OCI-LY1 (cell line): ENCODE results near the gene MALT1.
"Not testable (repeated sequence)": the region's sequence is repeated elsewhere in the genome, so short reads cannot be mapped to it uniquely, and the experiment has no call there.

Experiments
- H2AFZ ChIP-seq: fragments of 200-600 bp; sonication (generic), shearing (Covaris generic); 2 replicates; pipeline ENCODE4 v1.6.0; 2014; ENCODE audit warnings: antibody characterized with exemption, mild to moderate bottlenecking, low read length
- H3F3A ChIP-seq: fragments of 200-600 bp; sonication (generic), shearing (Covaris generic); 2 replicates; pipeline ENCODE4 v1.6.0; 2014; ENCODE audit warnings: mild to moderate bottlenecking, antibody characterized with exemption, low read length, moderate library complexity; ENCODE audit not compliant: insufficient read depth
- H3K27ac ChIP-seq: fragments of 200-600 bp; sonication (generic); 2 replicates; pipeline ENCODE4 v1.5.1; 2014; ENCODE audit warnings: low read length, mixed run types, mild to moderate bottlenecking, low read depth; ENCODE audit not compliant: poor library complexity, severe bottlenecking
- H3K27me3 ChIP-seq: fragments of 200-600 bp; sonication (generic); 2 replicates; pipeline ENCODE4 v1.6.0; 2014; ENCODE audit warnings: antibody characterized with exemption, mild to moderate bottlenecking, low read length, moderate library complexity; ENCODE audit not compliant: insufficient read depth
- H3K36me3 ChIP-seq: fragments of 200-600 bp; sonication (generic); 2 replicates; pipeline ENCODE4 v1.6.1; 2014; ENCODE audit warnings: mild to moderate bottlenecking, antibody characterized with exemption, low read length, moderate library complexity, mixed read lengths; ENCODE audit not compliant: insufficient read depth
- H3K4me1 ChIP-seq: fragments of 200-600 bp; sonication (generic); 2 replicates; pipeline ENCODE4 v1.5.1; 2014; ENCODE audit warnings: mild to moderate bottlenecking, low read length, moderate library complexity; ENCODE audit not compliant: insufficient read depth, severe bottlenecking
- H3K4me2 ChIP-seq: fragments of 200-600 bp; sonication (generic), shearing (Covaris generic); 2 replicates; pipeline ENCODE4 v1.6.1; 2014; ENCODE audit warnings: low read length
- H3K4me3 ChIP-seq: fragments of 200-600 bp; sonication (generic); 2 replicates; pipeline ENCODE4 v1.5.1; 2014; ENCODE audit warnings: low read length, low read depth, mild to moderate bottlenecking, mixed read lengths; ENCODE audit not compliant: poor library complexity, severe bottlenecking
- H3K79me2 ChIP-seq: fragments of 200-600 bp; shearing (Covaris generic); 2 replicates; pipeline ENCODE4 v1.6.1; 2016; ENCODE audit warnings: mixed run types, low read length, mixed read lengths; ENCODE audit not compliant: insufficient read depth
- H3K9ac ChIP-seq: fragments of 200-600 bp; sonication (generic), shearing (Covaris generic); 2 replicates; pipeline ENCODE4 v1.6.1; 2014; ENCODE audit warnings: mild to moderate bottlenecking, low read length, mixed read lengths
- H3K9me2 ChIP-seq: fragments of 200-600 bp; sonication (generic), shearing (Covaris generic); 2 replicates; pipeline ENCODE4 v1.6.1; 2014; ENCODE audit warnings: low read depth, mild to moderate bottlenecking, low read length, mixed read lengths
- H3K9me3 ChIP-seq: fragments of 200-600 bp; shearing (Covaris generic); 2 replicates; pipeline ENCODE4 v1.6.1; 2014; ENCODE audit warnings: low read length, mixed read lengths
- H4K20me1 ChIP-seq: fragments of 200-600 bp; sonication (generic), shearing (Covaris generic); 2 replicates; pipeline ENCODE4 v1.6.0; 2016; ENCODE audit warnings: mild to moderate bottlenecking, low read length; ENCODE audit not compliant: insufficient read depth
- CTCF ChIP-seq: fragments of 200-600 bp; sonication (generic), shearing (Covaris generic); IDR thresholded peaks from 2 replicates; pipeline ENCODE4 v1.5.1; 2017; ENCODE audit warnings: mild to moderate bottlenecking, antibody characterized with exemption, low read length, moderate library complexity, mixed read lengths
- EZH2 ChIP-seq: fragments of 200-600 bp; sonication (generic), shearing (Covaris generic); IDR thresholded peaks from 2 replicates; pipeline ENCODE4 v1.8.0; 2017; ENCODE audit warnings: borderline replicate concordance, mixed run types, mild to moderate bottlenecking, antibody characterized with exemption, low read length, moderate library complexity, mixed read lengths

Gene MALT1

GRCh38 chr18:58639751-58640427 lies 31.4 kb upstream of the MALT1 start:
- Histone ChIP-seq H3K27me3 (no peaks in the 10 kb centered on the region; the same call in 1 of the 2 replicates), H3K79me2 (no peaks in the 10 kb centered on the region), H3K9ac (no peak overlapping the region), H3K4me2 (no peak overlapping the region), H4K20me1 (no peaks in the 10 kb centered on the region), H3F3A (no peaks in the 10 kb centered on the region), H3K9me3 (no peaks in the 10 kb centered on the region), H3K4me3 (no peak overlapping the region), H3K27ac (no peak overlapping the region), H3K4me1 (no peaks in the 10 kb centered on the region), H3K36me3 (no peaks in the 10 kb centered on the region), H2AFZ (no peak overlapping the region), H3K9me2 (no peaks in the 10 kb centered on the region)
- TF ChIP-seq CTCF (no peak), EZH2 (no peak)

GRCh38 chr18:58640428-58640805 lies 30.8 kb upstream of the MALT1 start:
- H3K9ac ChIP-seq, result no peak overlapping the region
- no peaks in the 10 kb centered on the region for H4K20me1 ChIP-seq
- H3K9me2 ChIP-seq, result no peaks in the 10 kb centered on the region
- H3K27me3 ChIP-seq, result no peaks in the 10 kb centered on the region; the same call in 1 of the 2 replicates
- H3K4me2 ChIP-seq, result no peak overlapping the region
- no peak overlapping the region for H2AFZ ChIP-seq
- H3K36me3 ChIP-seq, result no peaks in the 10 kb centered on the region
- H3K4me3 ChIP-seq, result no peak overlapping the region
- H3K27ac ChIP-seq, result no peak overlapping the region
- H3K4me1 ChIP-seq, result no peaks in the 10 kb centered on the region
- H3K79me2 ChIP-seq, result no peaks in the 10 kb centered on the region
- TF ChIP-seq CTCF (no peak), EZH2 (no peak)
- no peaks in the 10 kb centered on the region for H3F3A ChIP-seq
- H3K9me3 ChIP-seq, result no peaks in the 10 kb centered on the region

GRCh38 chr18:58640891-58641610 lies 30.2 kb upstream of the MALT1 start:
- no peak overlapping the region for H3K27ac ChIP-seq
- TF ChIP-seq CTCF, result no peak
- TF ChIP-seq EZH2, result no peak
- no peaks in the 10 kb centered on the region; the same call in 1 of the 2 replicates for H3K27me3 ChIP-seq
- no peak overlapping the region for H3K4me2 ChIP-seq
- no peak overlapping the region for H2AFZ ChIP-seq
- no peak overlapping the region for H3K9ac ChIP-seq
- H3K4me3 ChIP-seq, result no peak overlapping the region
- H3F3A ChIP-seq, result no peaks in the 10 kb centered on the region
- no peaks in the 10 kb centered on the region for H3K9me2 ChIP-seq
- no peaks in the 10 kb centered on the region for H3K9me3 ChIP-seq
- no peaks in the 10 kb centered on the region for H3K4me1 ChIP-seq
- H4K20me1 ChIP-seq, result no peaks in the 10 kb centered on the region
- no peaks in the 10 kb centered on the region for H3K36me3 ChIP-seq
- no peaks in the 10 kb centered on the region for H3K79me2 ChIP-seq

- H3K4me3 ChIP-seq, H3K79me2 ChIP-seq, H4K20me1 ChIP-seq, H3K9me2 ChIP-seq, H3K27ac ChIP-seq, H3K36me3 ChIP-seq, H3K4me2 ChIP-seq, H3K9me3 ChIP-seq, H3F3A ChIP-seq, H2AFZ ChIP-seq, H3K27me3 ChIP-seq, H3K9ac ChIP-seq, H3K4me1 ChIP-seq: not testable (repeated sequence)
Observed at GRCh38 chr18:58643557-58643956, 27.7 kb upstream of the MALT1 start.
